Stimulated activated CD8-positive, alpha-beta memory T cell treated with anti-CD3 and anti-CD28 coated beads, Interleukin-12 subunit alpha, Interleukin-12 subunit beta, amount 100 ng/mL, for 24 hours (primary cell): ENCODE data around the gene CCNL2.
"Not testable (repeated sequence)": the region's sequence is repeated elsewhere in the genome, so short reads cannot be mapped to it uniquely, and the experiment has no call there.

Experiments
- DNase-seq: peaks from one replicate; pipeline ENCODE4 v3.0.0-alpha.2; 2020; ENCODE audit errors: extremely low read depth

Gene CCNL2

GRCh38 chr1:1399872-1400575, 889 bp upstream of the CCNL2 start:
- DNase-seq: no peak

DNA sequence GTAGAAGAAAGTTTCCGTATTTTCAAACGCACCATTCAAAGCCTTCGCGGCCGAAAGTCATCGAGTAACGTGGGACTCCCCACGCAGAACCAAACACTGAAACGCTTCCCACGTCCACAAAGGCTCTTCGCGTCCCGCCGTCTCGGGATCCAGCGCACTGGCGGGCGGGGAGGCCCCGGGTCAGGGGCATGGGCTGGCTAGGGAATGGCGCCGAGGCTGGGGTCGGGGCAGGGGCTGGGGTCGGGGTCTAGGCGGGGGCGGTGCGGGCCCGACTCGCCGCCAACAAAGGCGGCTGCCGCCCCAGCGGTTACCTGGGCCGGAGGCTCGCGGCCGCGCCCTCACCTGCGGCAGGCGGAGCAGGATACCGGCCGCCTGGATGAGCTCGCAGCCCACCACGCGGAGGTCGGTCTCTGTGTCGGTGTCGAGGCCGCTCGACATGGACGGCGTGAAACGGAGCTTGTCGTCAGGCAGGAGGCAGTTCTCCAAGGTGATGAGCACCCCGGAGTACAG, 403 bp downstream of the CCNL2 start:
- DNase-seq: no peak

DNA sequence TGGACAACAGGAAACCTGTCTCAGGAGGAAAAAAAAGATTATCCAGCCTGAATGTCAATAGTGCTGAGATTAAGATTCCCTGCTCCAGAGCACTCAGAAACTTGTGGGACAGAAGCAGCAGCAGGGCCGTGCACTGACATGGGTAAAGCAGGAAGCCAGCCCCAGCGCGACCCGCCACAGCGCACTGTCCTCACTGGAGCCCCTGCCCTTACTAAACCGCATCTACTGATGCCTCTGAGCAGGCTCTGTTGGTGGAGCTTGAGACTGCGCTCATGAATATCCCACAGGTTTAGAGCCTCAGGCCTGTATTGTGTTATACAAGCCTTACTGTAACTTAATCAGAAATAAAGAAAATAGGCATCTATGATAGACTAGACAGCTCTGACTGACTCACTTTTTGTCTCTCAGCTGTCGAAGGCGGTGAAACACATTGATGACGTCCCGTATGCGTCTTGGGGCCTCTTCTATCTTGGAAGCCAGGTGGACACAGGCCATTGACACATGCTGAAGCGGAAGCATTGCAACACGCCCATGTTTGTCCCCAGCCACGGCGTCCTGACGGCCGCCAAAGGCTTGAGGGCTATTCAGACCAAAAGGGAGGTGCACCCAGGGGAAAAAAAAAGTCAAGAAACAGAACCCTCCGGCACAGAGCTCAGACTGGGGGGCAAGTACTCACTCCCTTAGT, 1.2 kb downstream of the CCNL2 start:
- DNase-seq: no peak

DNA sequence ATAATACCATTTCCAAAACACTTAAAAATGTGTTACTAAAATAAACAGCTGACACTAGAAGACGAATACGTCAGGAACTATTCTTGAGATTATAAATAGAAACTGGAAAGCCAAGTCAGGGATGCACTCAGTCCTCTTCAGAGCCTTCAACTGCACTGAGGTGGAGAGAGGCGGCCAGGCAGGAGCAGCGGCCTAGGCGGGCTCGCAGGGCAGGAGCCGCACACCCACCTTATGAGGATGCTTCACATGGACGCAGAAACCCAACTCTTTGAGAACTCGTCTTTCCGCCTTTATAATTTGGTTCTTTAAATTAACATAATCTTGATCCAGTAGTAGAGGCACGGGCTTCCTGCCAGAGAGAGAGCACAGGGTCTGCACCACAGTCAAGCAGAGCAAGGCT, 4.0 kb downstream of the CCNL2 start:
- DNase-seq: no peak

DNA sequence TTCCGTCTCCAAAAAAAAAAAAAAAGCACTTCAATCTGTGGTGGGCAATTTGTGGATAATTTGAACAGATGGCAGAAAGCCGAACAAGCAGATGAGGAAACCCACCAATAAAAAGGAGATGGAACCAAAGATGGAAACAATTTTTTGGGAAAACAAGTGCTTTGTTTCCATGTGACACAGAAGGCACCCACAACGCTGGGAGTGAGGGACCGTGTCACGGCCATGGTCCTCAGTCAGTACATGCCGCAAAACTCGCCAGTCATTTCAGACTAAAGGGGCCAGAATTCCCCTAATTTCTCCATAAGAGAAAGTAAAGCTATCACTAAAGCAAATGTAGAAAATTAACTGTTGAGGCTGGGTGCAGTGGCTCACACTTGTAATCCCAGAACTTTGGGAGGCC, 5.0 kb downstream of the CCNL2 start:
- DNase-seq: no peak

DNA sequence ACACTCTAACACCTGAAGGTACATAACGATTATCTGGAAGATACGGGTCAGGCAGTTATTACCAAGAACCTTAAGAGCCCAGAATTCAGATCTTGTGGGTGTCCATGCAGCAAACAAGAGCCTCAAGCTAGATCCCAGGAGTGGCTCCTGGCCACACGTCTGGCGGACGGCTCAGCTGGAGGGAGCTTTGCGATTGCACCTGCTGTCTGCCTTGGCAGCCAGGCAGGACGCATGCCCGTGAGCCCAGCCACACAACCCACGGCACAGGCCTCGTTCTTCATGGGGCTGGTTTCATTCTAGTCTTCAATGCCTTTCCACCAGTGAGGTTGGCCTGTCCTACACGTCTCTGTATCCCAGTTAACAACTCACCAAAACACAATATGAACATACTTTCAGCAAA, 5.7 kb downstream of the CCNL2 start:
- DNase-seq: no peak

- no peak for DNase-seq
Measured at GRCh38 chr1:1393014-1393413, 6.1 kb downstream of the CCNL2 start.

- no peak for DNase-seq
Measured at GRCh38 chr1:1391225-1391624, 7.9 kb downstream of the CCNL2 start.

- DNase-seq: no peak
Measured at GRCh38 chr1:1390675-1391074, 8.5 kb downstream of the CCNL2 start.

DNA sequence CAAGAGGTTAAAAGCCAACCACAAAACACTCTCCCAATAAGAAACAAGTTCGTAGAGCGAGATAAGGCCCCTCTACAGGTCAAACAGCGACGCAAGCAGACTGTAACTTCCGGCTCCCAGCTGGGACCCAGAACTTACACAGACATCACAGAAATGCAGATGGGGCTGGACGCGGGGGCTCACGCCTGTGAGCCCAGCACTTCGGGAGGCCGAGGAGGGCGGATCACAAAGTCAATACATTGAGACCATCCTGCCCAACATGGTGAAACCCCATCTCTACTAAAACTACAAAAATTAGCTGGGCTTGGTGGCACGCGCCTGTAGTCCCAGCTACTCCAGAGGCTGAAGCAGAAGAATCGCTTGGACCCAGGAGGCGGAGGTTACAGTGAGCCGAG, 11.1 kb downstream of the CCNL2 start:
- no peak for DNase-seq

DNA sequence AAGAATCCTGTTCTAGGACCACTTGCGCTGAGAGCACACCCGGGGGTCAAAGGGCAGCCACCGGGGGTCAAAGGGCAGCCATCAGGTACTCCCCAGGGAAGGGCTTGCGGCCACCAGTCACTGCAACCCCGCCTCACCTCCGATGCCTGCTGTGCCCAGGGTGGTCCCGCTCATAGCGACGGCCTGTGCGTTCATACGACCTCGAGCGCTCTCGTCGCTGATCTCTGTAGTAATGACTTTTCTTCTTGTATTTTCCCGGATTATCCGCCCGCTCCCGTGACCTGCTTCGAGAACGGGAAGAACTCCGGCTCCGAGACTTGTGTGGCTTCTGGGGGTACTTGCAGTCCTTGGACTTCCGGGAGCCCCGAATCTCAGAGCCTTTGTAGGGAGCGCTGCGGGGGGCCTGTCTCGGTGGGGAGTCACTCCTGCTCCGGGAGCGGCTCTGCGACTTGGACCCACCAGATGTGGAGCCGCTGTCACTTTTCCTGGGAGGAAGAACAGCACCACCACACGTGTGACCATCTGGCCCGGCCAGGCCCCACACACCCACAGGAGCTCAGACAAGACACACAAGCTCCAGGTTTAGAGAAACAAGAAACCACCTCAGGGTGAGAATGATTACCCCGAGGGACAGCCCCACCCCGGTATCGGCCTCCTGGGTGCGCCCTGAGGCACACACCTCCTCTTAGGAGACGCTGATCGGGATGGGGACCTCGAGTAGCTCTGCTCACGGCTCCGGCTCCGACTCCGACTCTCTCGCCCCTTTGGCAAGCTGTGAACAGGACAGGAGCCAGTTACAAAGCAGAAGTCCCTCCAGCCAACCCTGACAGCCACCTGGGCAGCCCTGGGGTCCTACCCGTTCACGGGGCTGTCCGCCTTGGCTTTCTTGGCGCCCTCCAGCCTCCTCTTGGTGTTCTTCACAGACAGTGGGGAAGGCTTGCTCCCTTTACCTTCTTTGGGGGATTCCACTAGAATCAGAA, 11.7 kb downstream of the CCNL2 start:
- DNase-seq: no peak

DNA sequence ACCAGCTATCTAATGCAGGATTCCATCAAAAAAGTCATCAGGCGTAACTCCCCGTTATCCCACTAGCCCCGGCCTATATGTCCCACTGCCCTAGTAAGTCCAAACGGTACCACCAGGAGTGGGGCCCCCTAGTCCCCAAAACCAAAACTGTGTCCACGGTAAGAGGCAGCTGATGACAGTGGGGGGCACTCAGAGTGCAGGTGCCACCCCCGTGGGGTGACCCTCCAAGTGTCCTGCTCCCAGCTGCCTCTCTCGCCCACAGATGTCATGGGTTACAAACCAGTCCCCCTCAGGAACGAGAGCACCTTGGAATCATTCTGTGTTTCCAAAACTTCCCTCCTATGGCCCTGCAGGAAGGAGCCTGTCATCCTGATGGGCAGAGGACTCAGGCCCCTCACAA, 13.2 kb downstream of the CCNL2 start:
- DNase-seq: no peak

- DNase-seq: not testable (repeated sequence)
Measured at GRCh38 chr1:1385339-1385738, 13.8 kb downstream of the CCNL2 start.

- no peak for DNase-seq
Measured at GRCh38 chr1:1381294-1381693, 17.8 kb downstream of the CCNL2 start.

- DNase-seq: no peak
Measured at GRCh38 chr1:1380860-1381259, 18.3 kb downstream of the CCNL2 start.

DNA sequence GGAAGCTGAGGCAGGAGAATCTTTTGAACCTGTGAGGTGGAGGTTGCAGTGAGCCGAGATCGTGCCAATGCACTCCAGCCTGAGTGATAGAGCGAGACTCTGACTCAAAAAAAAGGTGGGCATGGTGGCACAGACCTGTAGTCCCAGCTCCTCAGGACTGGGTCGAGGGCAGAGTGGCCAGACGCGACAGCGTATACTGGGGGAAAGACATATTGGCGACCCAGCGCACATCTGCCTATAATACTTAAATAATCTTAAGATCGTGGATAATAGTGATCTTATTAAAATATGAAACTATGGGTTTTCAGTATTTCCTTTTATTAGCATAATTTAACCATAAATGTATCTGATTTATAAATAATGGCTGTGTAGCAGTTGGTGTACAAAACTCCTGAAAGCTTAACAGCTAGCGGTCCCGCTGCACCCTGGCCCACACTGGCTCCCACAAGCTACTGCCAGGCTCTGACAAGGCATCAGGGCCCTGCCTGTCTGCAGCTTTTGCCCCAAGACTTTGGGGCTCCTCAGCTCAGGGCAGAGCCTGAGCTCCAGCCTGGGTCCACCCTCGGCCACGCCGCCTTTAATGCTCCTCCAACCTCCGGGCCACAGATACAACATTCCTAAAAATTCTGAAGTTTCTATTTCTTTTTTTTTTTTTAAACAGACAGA, 21.5 kb downstream of the CCNL2 start:
- no peak for DNase-seq

- DNase-seq: no peak
Measured at GRCh38 chr1:1376551-1377226, 22.4 kb downstream of the CCNL2 start.

DNA sequence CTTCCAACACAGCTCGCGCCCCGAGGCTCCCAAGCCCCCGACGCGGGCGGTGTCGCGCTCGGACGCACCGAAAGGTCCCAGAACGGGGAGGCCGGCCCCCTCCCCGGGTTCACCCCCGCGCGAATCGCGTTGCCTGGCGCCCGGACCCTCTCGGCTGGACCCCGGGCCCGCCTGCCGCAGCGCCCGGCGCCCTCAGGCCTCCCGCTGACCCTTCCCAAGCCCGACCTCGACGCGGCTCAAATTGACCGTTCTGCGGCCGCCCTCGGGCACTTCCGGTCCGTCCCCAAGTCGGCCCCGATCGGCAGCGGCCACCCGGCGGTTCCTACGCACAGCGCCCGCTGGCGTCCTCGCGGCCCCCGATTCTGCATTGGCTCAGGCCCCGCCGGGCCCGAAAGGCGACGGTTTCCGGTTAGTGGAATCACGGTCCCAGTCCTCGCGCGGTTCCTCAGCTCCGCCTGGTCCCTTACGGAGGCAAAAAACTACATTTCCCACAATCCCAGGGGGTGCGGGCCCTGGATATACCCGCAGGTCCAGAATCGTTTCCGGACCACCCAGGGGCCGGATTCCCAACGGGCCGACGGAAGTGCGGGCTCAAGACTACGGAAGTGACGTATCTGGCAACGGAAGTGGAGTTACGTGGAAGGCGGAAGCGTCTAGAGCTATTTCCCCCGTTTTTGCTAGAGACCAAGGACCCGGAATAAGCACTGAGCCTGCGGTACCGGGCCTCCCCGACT, 24.0 kb downstream of the CCNL2 start, which contains the start of gene AURKAIP1:
AURKAIP1 (minus strand) TSS at position 279 of the 734 bp plus-strand sequence. CDS start 451 bp downstream, outside the sequence.
- peak; percentile 90 for DNase-seq

DNA sequence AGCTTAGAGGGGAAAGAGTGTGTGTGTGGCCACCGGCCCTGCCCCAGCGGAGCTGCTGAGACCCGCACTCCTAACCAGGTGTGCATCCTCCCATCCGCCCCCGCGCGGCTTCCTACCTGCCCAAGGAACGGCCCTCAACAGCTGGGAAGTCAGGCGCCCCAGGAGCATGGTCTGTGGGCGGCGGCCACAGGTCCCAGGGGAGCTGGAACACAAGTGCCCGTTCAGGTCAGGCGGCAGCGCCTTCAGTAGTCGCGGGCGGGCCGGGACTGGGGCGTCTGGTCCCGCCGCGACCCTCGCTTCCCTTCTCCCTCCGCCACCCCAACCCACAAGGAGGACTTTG, 24.6 kb downstream of the CCNL2 start:
- DNase-seq: no peak

GRCh38 chr1:1373815-1374588, 25.1 kb downstream of the CCNL2 start:
- DNase-seq: no peak
